GM21737 (cell line): ENCODE data around the gene FUT1.
"Not testable (repeated sequence)": the region's sequence is repeated elsewhere in the genome, so short reads cannot be mapped to it uniquely, and the experiment has no call there.

ENCODE experiments used
- ATAC-seq: cut with Tn5 transposase; IDR thresholded peaks from one replicate; pipeline ENCODE4 v1.9.1; 2021; ENCODE audit warnings: mild to moderate bottlenecking, moderate library complexity; ENCODE audit not compliant: unreplicated experiment

The FUT1 gene

GRCh38 chr19:48768994-48769713 lies 16.7 kb upstream of the FUT1 start:
- no peak for ATAC-seq

- not testable (repeated sequence) for ATAC-seq
Measured at GRCh38 chr19:48768171-48768753, 15.8 kb upstream of the FUT1 start.

- ATAC-seq = not testable (repeated sequence)
Measured at GRCh38 chr19:48765816-48766215, 13.4 kb upstream of the FUT1 start.

GRCh38 chr19:48760504-48761205 lies 8.2 kb upstream of the FUT1 start:
- ATAC-seq = no peak

GRCh38 chr19:48757741-48758144 lies 5.3 kb upstream of the FUT1 start:
- no peak for ATAC-seq

- ATAC-seq = no peak
Measured at GRCh38 chr19:48757089-48757675, 4.7 kb upstream of the FUT1 start.

GRCh38 chr19:48756686-48757085 lies 4.2 kb upstream of the FUT1 start:
- ATAC-seq = no peak

GRCh38 chr19:48756212-48756611 lies 3.8 kb upstream of the FUT1 start:
- no peak for ATAC-seq

GRCh38 chr19:48755787-48756186 lies 3.3 kb upstream of the FUT1 start:
- ATAC-seq = no peak

- ATAC-seq = no peak
Measured at GRCh38 chr19:48755084-48755641, 2.7 kb upstream of the FUT1 start, which contains the start of gene FGF21. Gene FGF21 (plus strand): TSS chr19:48755524. CDS start chr19:48756237, 713 bp downstream.

GRCh38 chr19:48751845-48752495 lies 471 bp downstream of the FUT1 start:
- ATAC-seq = no peak

GRCh38 chr19:48750771-48751504 lies 1.5 kb downstream of the FUT1 start:
- ATAC-seq = no peak

- ATAC-seq = no peak
Measured at GRCh38 chr19:48750351-48750750, 2.1 kb downstream of the FUT1 start.

GRCh38 chr19:48749571-48750198 lies 2.8 kb downstream of the FUT1 start:
- no peak for ATAC-seq

GRCh38 chr19:48746738-48747575 lies 5.5 kb downstream of the FUT1 start, which contains the start of gene IZUMO1:
Gene IZUMO1 (minus strand): TSS chr19:48746909. CDS start chr19:48745859, 1,050 bp downstream.
- no peak for ATAC-seq

- ATAC-seq = no peak
Measured at GRCh38 chr19:48746110-48746509, 6.3 kb downstream of the FUT1 start.

GRCh38 chr19:48745208-48745995 lies 7.0 kb downstream of the FUT1 start:
- ATAC-seq = no peak

GRCh38 chr19:48742096-48742495 lies 10.3 kb downstream of the FUT1 start:
- no peak for ATAC-seq
